Left lung (tissue), 10 donors: ENCODE measurements around the gene SPPL2B. TPM values are rescaled to one million over a fixed set of nuclear protein-coding genes. Genes with fewer than 3 reads are reported as not detected.

Experiments used
- ATAC-seq: fragments of 200-7000 bp; cut with Tn5 transposase; one replicate; pipeline ENCODE4 v1.9.1; 2020; ENCODE audit warnings: moderate library complexity
- DNase-seq, 4 donors: peaks; one replicate each; pipeline ENCODE4 v3.0.0-alpha.2; 2013 to 2020
- H3K27ac ChIP-seq, 2 donors: fragments of 200-600 bp; sonication (generic) in 1 of 2; one replicate each; pipeline versions ENCODE4 v1.5.0 to v1.8.0; 2020 to 2021
- H3K27me3 ChIP-seq, 2 donors: fragments of 200-600 bp; sonication (generic) in 1 of 2; one replicate each; pipeline versions ENCODE4 v1.5.0 to v1.8.0; 2020 to 2021
- H3K36me3 ChIP-seq, 2 donors: fragments of 200-600 bp; sonication (generic) in 1 of 2; one replicate each; pipeline versions ENCODE4 v1.5.0 to v1.8.0; 2020 to 2021
- H3K4me1 ChIP-seq, 2 donors: fragments of 200-600 bp; one replicate each; pipeline ENCODE4 v1.8.0; 2021
- H3K4me3 ChIP-seq, 2 donors: fragments of 200-600 bp; sonication (generic) in 1 of 2; one replicate each; pipeline versions ENCODE4 v1.5.0 to v1.8.0; 2020 to 2021; ENCODE audit warnings: mild to moderate bottlenecking in 1 of 2
- H3K9me3 ChIP-seq, 2 donors: fragments of 200-600 bp; sonication (generic) in 1 of 2; one replicate each; pipeline versions ENCODE4 v1.5.0 to v1.8.0; 2020 to 2021
- CTCF ChIP-seq, 2 donors: fragments of 200-600 bp; sonication (generic) in 1 of 2; IDR thresholded peaks; one replicate each; pipeline versions ENCODE4 v1.5.0 to v1.8.0; 2021; ENCODE audit warnings: antibody characterized with exemption in 2 of 2
- intact Hi-C, 2 donors: fragments of 100-400 bp; cut with DNase I; formaldehyde crosslinking; loops; one replicate each; pipeline versions ENCODE4 v1.11.2 to v1.14.2; 2022
- polyA plus RNA-seq, 6 donors: library from polyadenylated mRNA; unstranded; fragments of 120-200 nt; gene quantifications; one replicate each; pipeline ENCODE4 v1.2.1, GENCODE V29; 2013; ENCODE audit not compliant: insufficient read length in 6 of 6
- total RNA-seq, 2 donors: library from RNA; stranded (reverse); fragmentation: NEBNext Ultra II Directional; extraction: Animal tissue kit (Norgen Biotek cat#: 25700); gene quantifications; one replicate each; pipeline ENCODE4 v1.2.1, GENCODE V29; 2021
- donor health status: DM: no; HTN: yes; CAD: no.
- donor health status: DM: no; HTN: no; CAD: no.

Gene SPPL2B
- total and polyA plus RNA-seq, 8 donors: 47.5 to 106 (median 69.7) TPM

- TF ChIP-seq CTCF (IDR thresholded peaks at IDR 0.05): no peak
- Histone ChIP-seq H3K4me1 (peaks cover 0 to 4% of the 10 kb centered on the region in 2 donors), H3K9me3 (no peaks in the 10 kb centered on the region), H3K4me3 (no peak overlapping the region), H3K27me3 (peaks cover 0 to 15% of the 10 kb centered on the region in 2 donors), H3K27ac (no peak overlapping the region), H3K36me3 (no peaks in the 10 kb centered on the region)
- ATAC-seq: no peak
- intact Hi-C loops: no loop called here
- no peak for DNase-seq
These were observed 70.3 kb downstream of the SPPL2B start for GRCh38 chr19:2398735-2399305.

- H3K27ac ChIP-seq: no peak overlapping the region
- no peak for ATAC-seq
- no peaks in the 10 kb centered on the region for H3K4me1 ChIP-seq
- intact Hi-C loops: no loop called here
- H3K27me3 ChIP-seq: peaks cover 0 to 15% of the 10 kb centered on the region in 2 donors
- no peak for DNase-seq
- no peaks in the 10 kb centered on the region for H3K9me3 ChIP-seq
- no peak overlapping the region for H3K4me3 ChIP-seq
- TF ChIP-seq CTCF (IDR thresholded peaks at IDR 0.05): no peak
- H3K36me3 ChIP-seq: no peaks in the 10 kb centered on the region
These were observed 71.1 kb downstream of the SPPL2B start for GRCh38 chr19:2399582-2399981.

Other genes starting within 250 kb of the SPPL2B start
- 100 to 1,000 TPM in 1 of 2 donors, 10 to 100 TPM in 1; 59.1 to 105 TPM for gene MOB3A, start 232.4 kb upstream of the SPPL2B start, total RNA-seq
- 10 to 100 TPM; 20.6 to 31.5 (median 24.9) TPM for gene MOB3A, start 232.4 kb upstream of the SPPL2B start, polyA plus RNA-seq
- gene IZUMO4, start 231.8 kb upstream of the SPPL2B start, total RNA-seq: 1 to 10 TPM; 2.6 to 5.2 TPM
- gene IZUMO4, start 231.8 kb upstream of the SPPL2B start, polyA plus RNA-seq: 1 to 10 TPM; 4.4 to 8.5 (median 6.7) TPM
- 100 to 1,000 TPM; 109 to 128 TPM for gene AP3D1, start 177.1 kb upstream of the SPPL2B start, total RNA-seq
- gene AP3D1, start 177.1 kb upstream of the SPPL2B start, polyA plus RNA-seq: 10 to 100 TPM; 68.8 to 90.0 (median 79.2) TPM
- gene DOT1L, start 164.8 kb upstream of the SPPL2B start, total RNA-seq: 10 to 100 TPM; 28.9 to 43.0 TPM
- gene DOT1L, start 164.8 kb upstream of the SPPL2B start, polyA plus RNA-seq: 10 to 100 TPM; 15.0 to 24.6 (median 20.3) TPM
- 10 to 100 TPM; 61.1 to 74.4 TPM for gene PLEKHJ1, start 92.4 kb upstream of the SPPL2B start, total RNA-seq
- gene PLEKHJ1, start 92.4 kb upstream of the SPPL2B start, polyA plus RNA-seq: 10 to 100 TPM; 44.0 to 58.6 (median 55.1) TPM
- 10 to 100 TPM; 50.1 to 57.8 TPM for gene SF3A2, start 91.9 kb upstream of the SPPL2B start, total RNA-seq
- 10 to 100 TPM; 63.3 to 81.5 (median 75.2) TPM for gene SF3A2, start 91.9 kb upstream of the SPPL2B start, polyA plus RNA-seq
- gene AMH, start 79.4 kb upstream of the SPPL2B start, total RNA-seq: 1 to 10 TPM; 1.1 TPM
- gene AMH, start 79.4 kb upstream of the SPPL2B start, polyA plus RNA-seq: 1 to 10 TPM in 5 of 6 donors, under 1 TPM in 1; 0.13 to 3.7 (median 2.0) TPM
- 1 to 10 TPM in 1 of 2 donors, under 1 TPM in 1; 0.65 to 1.1 TPM for gene JSRP1, start 72.3 kb upstream of the SPPL2B start, total RNA-seq
- gene JSRP1, start 72.3 kb upstream of the SPPL2B start, polyA plus RNA-seq: 1 to 10 TPM in 1 of 6 donors, under 1 TPM in 4, not detected in 1; 0.20 to 1.0 (median 0.38) TPM
- 1 to 10 TPM; 1.0 to 8.5 TPM for gene PEAK3, start 46.5 kb upstream of the SPPL2B start, total RNA-seq
- under 1 TPM; 0.07 to 0.25 (median 0.11) TPM for gene PEAK3, start 46.5 kb upstream of the SPPL2B start, polyA plus RNA-seq
- under 1 TPM in 1 of 2 donors, not detected in 1; 0.16 TPM for gene LINGO3, start 20.5 kb upstream of the SPPL2B start, total RNA-seq
- under 1 TPM in 2 of 6 donors, not detected in 4; 0.10 to 0.17 TPM for gene LINGO3, start 20.5 kb upstream of the SPPL2B start, polyA plus RNA-seq
- gene LSM7, start 98 bp upstream of the SPPL2B start, total RNA-seq: 10 to 100 TPM; 59.3 to 70.1 TPM
- 100 to 1,000 TPM in 3 of 6 donors, 10 to 100 TPM in 3; 85.2 to 104 (median 98.5) TPM for gene LSM7, start 98 bp upstream of the SPPL2B start, polyA plus RNA-seq
- not detected for gene TMPRSS9, start 31.6 kb downstream of the SPPL2B start, total RNA-seq
- 1 to 10 TPM in 1 of 6 donors, under 1 TPM in 5; 0.45 to 1.1 (median 0.49) TPM for gene TMPRSS9, start 31.6 kb downstream of the SPPL2B start, polyA plus RNA-seq
- gene TIMM13, start 98.9 kb downstream of the SPPL2B start, total RNA-seq: 10 to 100 TPM; 69.1 to 98.0 TPM
- 10 to 100 TPM; 47.6 to 85.2 (median 67.4) TPM for gene TIMM13, start 98.9 kb downstream of the SPPL2B start, polyA plus RNA-seq
- gene LMNB2, start 128.3 kb downstream of the SPPL2B start, total RNA-seq: 10 to 100 TPM; 35.1 to 40.5 TPM
- 10 to 100 TPM; 57.0 to 95.8 (median 67.0) TPM for gene LMNB2, start 128.3 kb downstream of the SPPL2B start, polyA plus RNA-seq
- gene GADD45B, start 147.4 kb downstream of the SPPL2B start, total RNA-seq: 10 to 100 TPM; 54.0 to 73.5 TPM
- 10 to 100 TPM in 5 of 6 donors, 1 to 10 TPM in 1; 7.5 to 31.5 (median 12.0) TPM for gene GADD45B, start 147.4 kb downstream of the SPPL2B start, polyA plus RNA-seq